ENCODE measurements around the gene PGBD4.
A peak's percentile ranks its signal among the peaks of the same experiment; 100 is the strongest.

PGBD4 gene

GRCh38 chr15:34101366-34102174, at the start of gene PGBD4, which contains the start of gene EMC7:
Gene PGBD4 (plus strand): TSS chr15:34102083. CDS start chr15:34102532, 449 bp downstream.
Gene EMC7 (minus strand): TSS chr15:34101862. CDS start chr15:34101839, 23 bp downstream.
- DNase-seq (ENCODE audit: low read depth) = peak; percentile 100

DNA sequence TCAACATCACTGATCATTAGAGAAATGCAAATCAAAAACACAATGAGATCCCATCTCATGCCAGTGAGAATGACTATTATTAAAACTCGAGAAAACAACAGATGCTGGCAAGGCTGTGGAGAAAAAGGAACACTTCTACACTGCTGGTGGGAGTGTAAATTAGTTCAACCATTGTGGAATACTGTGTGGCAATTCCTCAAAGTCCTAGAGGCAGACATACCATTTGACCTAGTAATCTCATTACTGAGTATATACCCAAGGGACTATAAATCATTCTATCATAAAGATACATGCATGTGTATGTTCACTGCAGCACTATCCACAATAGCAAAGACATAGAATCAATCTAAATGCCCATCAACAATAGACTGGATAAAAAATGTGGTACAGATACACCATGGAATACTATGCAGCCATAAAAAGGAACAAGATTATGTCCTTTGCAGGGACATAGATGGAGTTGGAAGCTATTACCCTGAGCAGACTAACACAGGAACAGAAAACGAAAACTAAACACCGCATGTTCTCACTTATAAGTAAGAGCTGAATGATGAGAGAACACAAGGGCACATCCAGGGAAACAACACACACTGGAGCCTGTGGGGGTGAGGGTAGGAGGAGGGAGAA, 47.7 kb upstream of the PGBD4 start:
- DNase-seq (ENCODE audit: low read depth) = no peak

DNA sequence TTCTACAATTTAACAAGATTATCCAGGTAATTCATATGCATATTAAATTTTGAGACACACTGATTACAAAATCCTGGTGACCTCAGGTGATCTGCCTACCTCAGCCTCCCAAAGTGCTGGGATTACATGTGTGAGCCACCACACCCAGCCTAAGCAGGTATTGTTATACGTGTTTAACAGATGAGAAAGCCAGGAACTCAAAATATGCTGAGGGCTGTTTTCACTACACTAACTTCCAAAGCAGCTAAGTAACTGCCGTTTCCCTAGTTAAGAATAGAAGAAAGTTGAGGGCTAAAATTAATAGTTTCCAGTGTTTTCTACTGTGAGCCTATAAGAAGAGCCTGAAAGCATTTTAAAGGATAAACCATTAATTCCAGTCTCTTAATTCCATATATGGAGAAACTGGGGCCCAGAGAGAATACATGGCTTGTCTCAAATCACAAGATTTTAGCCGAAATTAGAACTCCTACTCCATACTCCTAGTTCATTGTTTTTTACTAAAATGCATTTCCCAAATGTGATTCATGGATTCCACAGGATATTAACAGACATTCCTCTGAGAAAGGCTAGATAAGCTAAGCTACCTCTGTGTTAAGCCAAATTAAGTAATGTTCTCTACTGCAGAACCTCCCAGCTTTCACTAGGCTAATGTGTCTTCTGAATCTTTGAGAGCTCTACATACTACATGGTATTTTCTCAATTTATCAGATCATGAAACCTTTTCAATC, 45.9 kb upstream of the PGBD4 start:
- peak; percentile 94 for DNase-seq (ENCODE audit: low read depth)

- peak; percentile 82 for DNase-seq (ENCODE audit: low read depth)
These were observed 45.0 kb upstream of the PGBD4 start for GRCh38 chr15:34056911-34057310.

DNA sequence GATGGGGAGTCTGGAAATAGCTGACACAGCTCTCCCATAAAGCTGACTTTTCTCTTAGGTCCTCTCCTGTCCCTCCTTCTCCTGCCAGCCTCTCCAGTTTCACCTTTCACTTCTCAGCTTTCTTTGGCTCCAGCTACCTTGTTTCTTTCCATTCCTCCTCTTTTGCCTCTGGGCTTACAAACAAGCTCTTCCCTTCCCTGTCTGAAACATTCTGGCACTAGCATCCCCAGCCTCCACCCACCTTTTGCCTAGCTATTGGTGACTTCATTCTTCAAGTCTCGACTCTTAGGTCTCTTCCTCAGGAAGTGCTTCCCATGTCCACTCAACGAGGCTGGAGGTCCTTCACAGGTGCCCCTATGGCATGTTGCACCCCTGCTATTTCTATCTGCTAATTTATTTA, 42.4 kb upstream of the PGBD4 start:
- DNase-seq (ENCODE audit: low read depth) = no peak

GRCh38 chr15:34059946-34060345, 41.9 kb upstream of the PGBD4 start:
- no peak for DNase-seq (ENCODE audit: low read depth)

- DNase-seq (ENCODE audit: low read depth) = no peak
These were observed 37.4 kb upstream of the PGBD4 start for GRCh38 chr15:34064438-34064837.

GRCh38 chr15:34065261-34065660, 36.6 kb upstream of the PGBD4 start:
- no peak for DNase-seq (ENCODE audit: low read depth)

DNA sequence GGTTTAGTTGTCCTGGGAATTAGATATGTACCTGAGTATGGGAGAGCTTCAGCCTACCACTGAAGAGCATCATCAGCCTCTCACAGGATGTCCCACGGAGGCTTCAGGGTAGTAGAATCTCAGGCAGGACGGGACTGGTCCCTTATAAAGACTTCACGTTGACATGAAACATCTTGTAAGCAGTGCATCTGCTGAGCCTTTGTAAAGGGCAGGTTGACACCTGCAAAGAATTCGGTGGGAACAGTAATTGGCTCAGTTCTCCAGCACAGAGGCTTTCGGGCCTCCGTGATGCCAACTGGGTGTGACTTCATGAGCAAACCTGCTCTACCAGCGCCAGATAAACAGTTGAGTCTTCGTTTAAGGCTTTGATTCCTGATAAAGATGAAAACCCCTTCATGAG, 35.9 kb upstream of the PGBD4 start:
- DNase-seq (ENCODE audit: low read depth) = no peak

- no peak for DNase-seq (ENCODE audit: low read depth)
These were observed 31.9 kb upstream of the PGBD4 start for GRCh38 chr15:34070003-34070402.

- DNase-seq (ENCODE audit: low read depth) = no peak
These were observed 25.1 kb upstream of the PGBD4 start for GRCh38 chr15:34076785-34077184.

DNA sequence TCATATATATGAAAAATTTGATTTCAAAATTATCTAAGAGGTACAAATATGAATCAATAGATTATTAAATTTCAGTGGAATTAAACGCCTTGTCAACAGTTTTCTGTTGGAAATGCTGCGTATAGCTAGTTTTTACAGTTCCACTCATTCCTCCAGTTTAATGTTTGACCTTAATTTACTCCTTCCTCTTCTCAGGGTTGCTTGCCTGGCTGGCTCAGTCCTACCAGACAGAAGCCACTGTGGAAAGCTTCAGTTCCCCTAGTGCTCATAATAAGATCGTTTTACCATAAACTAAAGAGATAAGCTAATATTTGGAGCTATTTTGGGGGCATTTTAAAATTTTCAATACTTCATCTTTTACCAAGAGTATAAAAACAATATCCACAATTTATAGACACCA, 23.0 kb upstream of the PGBD4 start:
- no peak for DNase-seq (ENCODE audit: low read depth)

DNA sequence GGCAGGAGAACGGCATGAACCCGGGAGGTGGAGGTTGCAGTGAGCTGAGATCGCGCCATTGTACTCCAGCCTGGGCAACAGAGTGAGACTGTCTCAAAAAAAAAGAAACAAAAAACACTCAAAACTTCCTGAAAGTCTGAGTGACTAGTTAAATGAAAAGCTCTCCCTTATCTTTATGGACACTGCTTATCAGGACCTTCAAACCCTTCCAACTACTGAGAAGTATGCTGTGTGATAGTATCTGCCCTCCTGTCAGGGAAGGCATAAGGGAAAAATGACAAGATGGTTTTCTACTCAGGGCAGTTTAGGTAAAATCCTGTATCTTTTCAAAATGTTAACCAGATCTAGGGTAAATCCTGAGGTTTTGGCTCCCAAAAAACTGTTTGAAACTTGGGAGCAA, 22.0 kb upstream of the PGBD4 start:
- no peak for DNase-seq (ENCODE audit: low read depth)

DNA sequence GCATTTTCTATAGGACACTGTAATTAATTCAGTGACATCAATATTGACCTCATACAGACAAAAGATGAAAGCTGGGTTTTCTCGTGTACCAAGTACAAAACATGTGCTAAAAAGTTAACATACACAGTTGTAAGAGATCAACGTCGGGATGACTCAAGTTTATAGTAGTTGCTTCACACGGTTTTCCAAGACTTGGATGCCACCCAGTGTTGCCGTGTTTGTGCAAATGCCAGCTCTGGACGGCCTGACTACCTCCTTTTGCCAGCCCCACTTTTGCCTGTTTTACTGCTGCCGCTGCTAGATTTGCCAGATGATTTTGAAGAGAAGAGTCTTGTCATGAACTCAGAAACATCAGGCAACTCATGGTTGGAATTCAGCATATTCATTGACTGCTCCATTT, 17.8 kb upstream of the PGBD4 start:
- peak; percentile 81 for DNase-seq (ENCODE audit: low read depth)

GRCh38 chr15:34085746-34086145, 16.1 kb upstream of the PGBD4 start:
- peak; percentile 43 for DNase-seq (ENCODE audit: low read depth)

- no peak for DNase-seq (ENCODE audit: low read depth)
These were observed 2.0 kb upstream of the PGBD4 start for GRCh38 chr15:34099914-34100313.

GRCh38 chr15:34102175-34102925, 467 bp downstream of the PGBD4 start:
- DNase-seq (ENCODE audit: low read depth) = no peak

- DNase-seq (ENCODE audit: low read depth) = no peak
These were observed 4.5 kb downstream of the PGBD4 start for GRCh38 chr15:34106423-34106822.

- DNase-seq (ENCODE audit: low read depth) = no peak
These were observed 5.4 kb downstream of the PGBD4 start for GRCh38 chr15:34107315-34107714.

DNA sequence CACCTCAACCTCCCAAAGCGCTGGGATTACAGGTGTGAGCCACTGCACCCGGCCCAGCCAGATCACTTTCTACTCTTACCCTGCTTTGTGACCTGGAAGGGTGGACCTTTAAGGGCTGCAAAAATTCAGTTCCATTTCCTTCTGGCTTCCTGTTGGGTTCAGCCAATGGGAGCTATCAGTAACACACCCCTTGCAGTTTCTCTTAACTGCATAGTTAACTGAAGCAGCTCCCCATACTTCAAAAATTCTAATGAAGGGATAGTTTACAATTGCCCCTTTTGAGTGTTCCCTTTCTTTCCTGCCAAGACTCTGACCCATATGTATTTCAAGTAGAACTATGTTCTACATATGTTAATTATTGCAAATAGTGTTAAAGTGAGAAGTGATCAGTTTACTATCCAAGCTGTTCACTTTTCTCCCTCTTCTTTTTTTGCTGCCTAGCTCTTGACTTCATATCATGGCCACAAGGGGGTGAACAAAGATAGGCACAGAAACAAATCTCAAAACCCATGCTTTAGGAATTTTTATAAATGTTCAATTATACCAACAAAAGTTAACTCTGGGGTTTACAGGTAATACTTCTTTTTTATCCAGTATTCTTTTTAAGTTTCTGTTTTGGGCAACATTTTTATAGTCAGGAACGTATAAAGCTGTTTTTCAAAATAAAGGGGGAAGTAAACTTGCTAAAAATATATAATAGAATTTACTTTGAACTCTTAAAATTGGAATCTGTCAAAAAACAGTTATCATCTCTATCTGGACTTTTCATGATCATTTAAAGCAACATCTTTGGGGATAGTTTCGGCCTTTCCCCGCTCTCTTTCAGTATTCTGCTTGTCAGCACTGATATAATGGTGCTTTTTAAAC, 8.1 kb downstream of the PGBD4 start:
- peak; percentile 60 for DNase-seq (ENCODE audit: low read depth)

- DNase-seq (ENCODE audit: low read depth) = no peak
These were observed 9.6 kb downstream of the PGBD4 start for GRCh38 chr15:34111488-34111887.

All from EH (cell line).